Astrocyte of the cerebellum (primary cell): ENCODE results near the gene FLYWCH2.

Experiments used
- DNase-seq: peaks from one replicate; pipeline ENCODE4 v3.0.0-alpha.2; 2011; ENCODE audit warnings: low read depth
- H3K4me3 ChIP-seq: 2 replicates; pipeline ENCODE4 v1.5.1; 2011; ENCODE audit warnings: mild to moderate bottlenecking, low read depth, low read length, moderate library complexity
- CTCF ChIP-seq: IDR thresholded peaks from 2 replicates; pipeline ENCODE4 v1.5.1; 2012; ENCODE audit warnings: low read length, low read depth, moderate library complexity, mild to moderate bottlenecking; ENCODE audit errors: missing control alignments
- in situ Hi-C: cut with HindIII; loops from 2 replicates; pipeline ENCODE4 v1.10.0; 2017; ENCODE audit warnings: low sequenced_read_pairs

FLYWCH2 gene

GRCh38 chr16:2853531-2854073 lies 29.4 kb upstream of the FLYWCH2 start:
- in situ Hi-C loops = no loop called here
- TF ChIP-seq CTCF = no peak
- no peak for DNase-seq
- no peak overlapping the region for H3K4me3 ChIP-seq

GRCh38 chr16:2854700-2855309 lies 28.2 kb upstream of the FLYWCH2 start:
- DNase-seq = no peak
- in situ Hi-C loops = no loop called here

GRCh38 chr16:2855536-2855935 lies 27.5 kb upstream of the FLYWCH2 start:
- in situ Hi-C loops = no loop called here
- no peak for DNase-seq
- no peak for TF ChIP-seq CTCF
- no peak overlapping the region for H3K4me3 ChIP-seq

More at GRCh38 chr16:2854700-2855309, 28.2 kb upstream of the FLYWCH2 start:
- TF ChIP-seq CTCF = peak; percentile 38
- H3K4me3 ChIP-seq = no peak overlapping the region

DNA sequence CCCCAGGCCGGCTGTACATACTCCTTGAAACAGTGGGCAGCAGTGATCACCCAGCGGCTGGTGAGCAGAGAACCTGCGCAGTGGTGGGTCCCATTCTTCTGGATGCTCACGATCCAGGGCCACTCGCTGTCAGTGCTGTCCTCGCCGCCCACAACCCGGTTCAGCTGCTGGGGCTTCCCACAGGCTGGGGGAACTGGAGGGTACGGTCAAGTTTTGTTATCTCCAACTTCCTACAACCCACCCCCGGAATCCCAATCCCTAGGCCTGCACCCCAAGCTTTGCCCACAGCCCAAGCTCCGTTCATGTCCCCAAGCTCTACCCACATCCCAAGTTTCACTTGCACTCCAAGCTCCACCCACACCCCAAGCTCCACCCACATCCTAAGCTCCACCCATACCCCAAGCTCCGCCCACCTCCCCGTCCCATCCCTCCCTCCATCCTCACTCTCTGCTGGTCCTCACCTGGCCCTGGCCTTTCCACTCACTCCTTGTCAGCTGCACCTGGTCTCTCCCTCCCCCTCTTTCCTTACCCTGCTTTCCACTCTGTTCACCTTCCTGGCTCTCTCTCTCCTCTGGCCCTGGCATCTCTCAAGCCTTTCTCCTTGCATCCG lies 26.8 kb upstream of the FLYWCH2 start:
- in situ Hi-C loops = no loop called here
- H3K4me3 ChIP-seq = no peak overlapping the region
- no peak for TF ChIP-seq CTCF
- no peak for DNase-seq

- no peak for DNase-seq
- in situ Hi-C loops = no loop called here
- H3K4me3 ChIP-seq = no peak overlapping the region
- TF ChIP-seq CTCF = no peak
Observed at GRCh38 chr16:2856686-2857450, 26.1 kb upstream of the FLYWCH2 start.

- H3K4me3 ChIP-seq = no peak within 1 kb of the TSS
- in situ Hi-C loops = no loop called here
- DNase-seq = no peak
- no peak for TF ChIP-seq CTCF
Observed at GRCh38 chr16:2857451-2858244, 25.4 kb upstream of the FLYWCH2 start, which contains the start of gene PRSS22. PRSS22 (minus strand) TSS chr16:2858170; CDS start chr16:2858104, 66 bp downstream.
